ENCODE results near the gene IBA57. TPM values are rescaled to one million over a fixed set of nuclear protein-coding genes. Genes with fewer than 3 reads are reported as not detected.

The IBA57 gene
- polyA plus RNA-seq, 2 of the 4 experiments (the other 2 are of a cell fraction) = 1.5 to 2.2 TPM

DNA sequence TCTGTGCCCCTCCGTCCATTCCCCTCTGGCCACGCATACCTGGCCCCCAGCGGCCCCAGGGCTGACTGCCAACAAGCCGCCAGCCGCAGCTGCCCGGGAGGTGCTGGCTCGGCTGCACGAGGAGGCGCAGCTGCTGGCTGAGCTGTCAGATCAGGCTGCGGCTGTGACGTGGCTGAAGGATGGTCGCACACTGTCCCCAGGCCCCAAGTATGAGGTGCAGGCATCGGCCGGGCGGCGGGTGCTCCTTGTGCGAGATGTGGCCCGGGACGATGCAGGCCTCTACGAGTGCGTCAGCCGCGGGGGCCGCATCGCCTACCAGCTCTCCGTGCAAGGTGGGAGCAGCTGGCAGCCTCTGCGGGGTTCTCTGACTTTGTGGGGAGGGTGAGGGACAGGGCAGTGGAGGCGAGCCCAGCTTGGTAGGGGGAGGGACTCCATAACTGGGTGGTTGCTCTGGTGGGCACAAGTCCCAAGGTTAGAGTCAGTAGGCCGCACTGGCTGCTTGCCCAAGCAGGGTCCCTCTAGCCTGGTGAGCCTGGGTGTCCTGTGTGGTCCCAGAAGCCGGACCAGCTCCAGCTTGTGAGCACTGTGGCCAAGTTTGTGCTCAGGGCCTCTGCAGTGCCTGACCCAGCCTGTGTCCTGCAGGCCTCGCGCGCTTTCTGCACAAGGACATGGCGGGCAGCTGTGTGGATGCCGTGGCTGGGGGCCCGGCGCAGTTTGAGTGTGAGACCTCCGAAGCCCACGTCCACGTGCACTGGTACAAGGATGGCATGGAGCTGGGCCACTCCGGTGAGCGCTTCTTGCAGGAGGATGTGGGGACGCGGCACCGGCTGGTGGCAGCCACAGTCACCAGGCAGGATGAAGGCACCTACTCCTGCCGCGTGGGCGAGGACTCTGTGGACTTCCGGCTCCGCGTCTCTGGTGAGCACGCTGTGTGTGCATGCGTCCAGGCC, 51.0 kb downstream of the IBA57 start:
- no peak overlapping the region for H3K4me2 ChIP-seq
- 0 out of 3 replicates have a peak, but pooled peaks cover 8% of the 10 kb centered on the region for H3K4me1 ChIP-seq
- WGBS (ENCODE audit: missing lambda C conversion rate) = 93% methylated on average over 31 of the region's 53 CpGs
- TF ChIP-seq, protein P1, sequence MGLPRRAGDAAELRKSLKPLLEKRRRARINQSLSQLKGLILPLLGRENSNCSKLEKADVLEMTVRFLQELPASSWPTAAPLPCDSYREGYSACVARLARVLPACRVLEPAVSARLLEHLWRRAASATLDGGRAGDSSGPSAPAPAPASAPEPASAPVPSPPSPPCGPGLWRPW (IDR thresholded peaks at IDR 0.05) = no peak
- TF ChIP-seq, protein P2, sequence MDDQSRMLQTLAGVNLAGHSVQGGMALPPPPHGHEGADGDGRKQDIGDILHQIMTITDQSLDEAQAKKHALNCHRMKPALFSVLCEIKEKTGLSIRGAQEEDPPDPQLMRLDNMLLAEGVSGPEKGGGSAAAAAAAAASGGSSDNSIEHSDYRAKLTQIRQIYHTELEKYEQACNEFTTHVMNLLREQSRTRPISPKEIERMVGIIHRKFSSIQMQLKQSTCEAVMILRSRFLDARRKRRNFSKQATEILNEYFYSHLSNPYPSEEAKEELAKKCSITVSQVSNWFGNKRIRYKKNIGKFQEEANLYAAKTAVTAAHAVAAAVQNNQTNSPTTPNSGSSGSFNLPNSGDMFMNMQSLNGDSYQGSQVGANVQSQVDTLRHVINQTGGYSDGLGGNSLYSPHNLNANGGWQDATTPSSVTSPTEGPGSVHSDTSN (IDR thresholded peaks at IDR 0.05) = no peak
- TF ChIP-seq CHD2 (IDR thresholded peaks at IDR 0.05; ENCODE audit: low read length, partially characterized antibody) (no peak), SREBF2 (IDR thresholded peaks at IDR 0.05) (no peak), HOXB13 (CRISPR knock-in tag; IDR thresholded peaks at IDR 0.05; ENCODE audit: low read depth) (no peak), KDM5A (IDR thresholded peaks at IDR 0.05) (no peak), CHD4 (IDR thresholded peaks at IDR 0.05; ENCODE audit: borderline replicate concordance) (no peak), FOSL2 (IDR thresholded peaks at IDR 0.05) (no peak), FOSL2 (CRISPR knock-in tag; IDR thresholded peaks at IDR 0.05) (no peak), CEBPB (IDR thresholded peaks at IDR 0.05) (no peak), PHF8 (IDR thresholded peaks at IDR 0.05; ENCODE audit: borderline replicate concordance, low read depth) (no peak), EHF (CRISPR knock-in tag; IDR thresholded peaks at IDR 0.05) (no peak), NFE2L2 (conservative IDR thresholded peaks at IDR 0.05; ENCODE audit: low read length) (no peak), POLR2AphosphoS2 (conservative IDR thresholded peaks at IDR 0.05; ENCODE audit: low read length) (no peak), ESRRA (IDR thresholded peaks at IDR 0.05; ENCODE audit: borderline replicate concordance, low read length) (no peak), ZNF302 (CRISPR knock-in tag; IDR thresholded peaks at IDR 0.05) (no peak)
- TF ChIP-seq, protein P3, sequence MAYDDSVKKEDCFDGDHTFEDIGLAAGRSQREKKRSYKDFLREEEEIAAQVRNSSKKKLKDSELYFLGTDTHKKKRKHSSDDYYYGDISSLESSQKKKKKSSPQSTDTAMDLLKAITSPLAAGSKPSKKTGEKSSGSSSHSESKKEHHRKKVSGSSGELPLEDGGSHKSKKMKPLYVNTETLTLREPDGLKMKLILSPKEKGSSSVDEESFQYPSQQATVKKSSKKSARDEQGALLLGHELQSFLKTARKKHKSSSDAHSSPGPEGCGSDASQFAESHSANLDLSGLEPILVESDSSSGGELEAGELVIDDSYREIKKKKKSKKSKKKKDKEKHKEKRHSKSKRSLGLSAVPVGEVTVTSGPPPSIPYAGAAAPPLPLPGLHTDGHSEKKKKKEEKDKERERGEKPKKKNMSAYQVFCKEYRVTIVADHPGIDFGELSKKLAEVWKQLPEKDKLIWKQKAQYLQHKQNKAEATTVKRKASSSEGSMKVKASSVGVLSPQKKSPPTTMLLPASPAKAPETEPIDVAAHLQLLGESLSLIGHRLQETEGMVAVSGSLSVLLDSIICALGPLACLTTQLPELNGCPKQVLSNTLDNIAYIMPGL (CRISPR knock-in tag; IDR thresholded peaks at IDR 0.05; ENCODE audit: borderline replicate concordance) = no peak
- TF ChIP-seq, protein P4, sequence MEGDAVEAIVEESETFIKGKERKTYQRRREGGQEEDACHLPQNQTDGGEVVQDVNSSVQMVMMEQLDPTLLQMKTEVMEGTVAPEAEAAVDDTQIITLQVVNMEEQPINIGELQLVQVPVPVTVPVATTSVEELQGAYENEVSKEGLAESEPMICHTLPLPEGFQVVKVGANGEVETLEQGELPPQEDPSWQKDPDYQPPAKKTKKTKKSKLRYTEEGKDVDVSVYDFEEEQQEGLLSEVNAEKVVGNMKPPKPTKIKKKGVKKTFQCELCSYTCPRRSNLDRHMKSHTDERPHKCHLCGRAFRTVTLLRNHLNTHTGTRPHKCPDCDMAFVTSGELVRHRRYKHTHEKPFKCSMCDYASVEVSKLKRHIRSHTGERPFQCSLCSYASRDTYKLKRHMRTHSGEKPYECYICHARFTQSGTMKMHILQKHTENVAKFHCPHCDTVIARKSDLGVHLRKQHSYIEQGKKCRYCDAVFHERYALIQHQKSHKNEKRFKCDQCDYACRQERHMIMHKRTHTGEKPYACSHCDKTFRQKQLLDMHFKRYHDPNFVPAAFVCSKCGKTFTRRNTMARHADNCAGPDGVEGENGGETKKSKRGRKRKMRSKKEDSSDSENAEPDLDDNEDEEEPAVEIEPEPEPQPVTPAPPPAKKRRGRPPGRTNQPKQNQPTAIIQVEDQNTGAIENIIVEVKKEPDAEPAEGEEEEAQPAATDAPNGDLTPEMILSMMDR (IDR thresholded peaks at IDR 0.05) = no peak
- TF ChIP-seq, protein P5, sequence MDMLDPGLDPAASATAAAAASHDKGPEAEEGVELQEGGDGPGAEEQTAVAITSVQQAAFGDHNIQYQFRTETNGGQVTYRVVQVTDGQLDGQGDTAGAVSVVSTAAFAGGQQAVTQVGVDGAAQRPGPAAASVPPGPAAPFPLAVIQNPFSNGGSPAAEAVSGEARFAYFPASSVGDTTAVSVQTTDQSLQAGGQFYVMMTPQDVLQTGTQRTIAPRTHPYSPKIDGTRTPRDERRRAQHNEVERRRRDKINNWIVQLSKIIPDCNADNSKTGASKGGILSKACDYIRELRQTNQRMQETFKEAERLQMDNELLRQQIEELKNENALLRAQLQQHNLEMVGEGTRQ (IDR thresholded peaks at IDR 0.05) = no peak
- TF ChIP-seq, protein P6, sequence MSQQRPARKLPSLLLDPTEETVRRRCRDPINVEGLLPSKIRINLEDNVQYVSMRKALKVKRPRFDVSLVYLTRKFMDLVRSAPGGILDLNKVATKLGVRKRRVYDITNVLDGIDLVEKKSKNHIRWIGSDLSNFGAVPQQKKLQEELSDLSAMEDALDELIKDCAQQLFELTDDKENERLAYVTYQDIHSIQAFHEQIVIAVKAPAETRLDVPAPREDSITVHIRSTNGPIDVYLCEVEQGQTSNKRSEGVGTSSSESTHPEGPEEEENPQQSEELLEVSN (IDR thresholded peaks at IDR 0.05; ENCODE audit: borderline replicate concordance, low read depth) = no peak
- TF ChIP-seq, protein P7, sequence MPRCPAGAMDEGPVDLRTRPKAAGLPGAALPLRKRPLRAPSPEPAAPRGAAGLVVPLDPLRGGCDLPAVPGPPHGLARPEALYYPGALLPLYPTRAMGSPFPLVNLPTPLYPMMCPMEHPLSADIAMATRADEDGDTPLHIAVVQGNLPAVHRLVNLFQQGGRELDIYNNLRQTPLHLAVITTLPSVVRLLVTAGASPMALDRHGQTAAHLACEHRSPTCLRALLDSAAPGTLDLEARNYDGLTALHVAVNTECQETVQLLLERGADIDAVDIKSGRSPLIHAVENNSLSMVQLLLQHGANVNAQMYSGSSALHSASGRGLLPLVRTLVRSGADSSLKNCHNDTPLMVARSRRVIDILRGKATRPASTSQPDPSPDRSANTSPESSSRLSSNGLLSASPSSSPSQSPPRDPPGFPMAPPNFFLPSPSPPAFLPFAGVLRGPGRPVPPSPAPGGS (IDR thresholded peaks at IDR 0.05) = no peak
- H3K9me3 ChIP-seq = no peaks in the 10 kb centered on the region
- CTCF ChIA-PET = interaction anchor here (1.3 to 1.8 kb wide), 2 partner anchors 11 to 299 kb away, joined by 4 to 5 read pairs; no protein-coding TSS in a partner anchor
- POLR2A ChIA-PET = no interaction called here
- DNase-seq (ENCODE audit: low read depth in 1 of 2, low spot score in 1 of 2) (no peak), ATAC-seq (no peak), FAIRE-seq (no peak)
- H3K27ac ChIP-seq = no peak overlapping the region
- no peak overlapping the region for H3K4me3 ChIP-seq

Data from A549 (cell line).